H1 (cell line): ENCODE results near the gene SLC5A9. TPM values are rescaled to one million over a fixed set of nuclear protein-coding genes. Genes with fewer than 3 reads are reported as not detected.

Experiments used
- CTCF ChIA-PET: fragments of 300-600 bp; sonication (Branson Sonifier 250); formaldehyde crosslinking; loops from one replicate; lab custom pipeline; 2021; ENCODE audit not compliant: partially characterized antibody; lab: Charles Lee
- POLR2A ChIA-PET: fragments of 300-600 bp; sonication (Branson Sonifier 250); formaldehyde crosslinking; loops from one replicate; lab custom pipeline; 2021; ENCODE audit warnings: inconsistent platforms; ENCODE audit not compliant: partially characterized antibody; lab: Charles Lee
- DNase-seq, 2 experiments: peaks; one replicate each; pipeline versions ENCODE4 v3.0.0 to v3.0.0-alpha.2; 2010 to 2022; ENCODE audit warnings: low spot score in 2 of 2, low read depth in 1 of 2, mixed read lengths in 1 of 2
- FAIRE-seq: peaks from 2 replicates; lab custom pipeline; 2011; peaks lifted over from hg19 to GRCh38; lab: Jason Lieb, UNC
- H2AFZ ChIP-seq: 2 replicates; pipeline ENCODE4 v1.8.1; 2012; ENCODE audit warnings: low read length, inconsistent platforms
- H2AK5ac ChIP-seq: 2 replicates; pipeline ENCODE4 v1.6.1; 2013; ENCODE audit warnings: low read depth, low read length
- H2BK120ac ChIP-seq: replicated peaks from 2 replicates; pipeline ENCODE3; 2013; ENCODE audit warnings: low read depth, low read length, inconsistent platforms
- H2BK12ac ChIP-seq: 2 replicates; pipeline ENCODE4 v1.6.1; 2013; ENCODE audit warnings: low read depth, low read length
- H2BK15ac ChIP-seq: 2 replicates; pipeline ENCODE4 v1.6.1; 2013; ENCODE audit warnings: low read length
- H2BK20ac ChIP-seq: 2 replicates; pipeline ENCODE4 v1.6.1; 2013; ENCODE audit warnings: low read length
- H2BK5ac ChIP-seq: 2 replicates; pipeline ENCODE4 v1.6.1; 2013; ENCODE audit warnings: low read depth, low read length
- H3K14ac ChIP-seq: 2 replicates; pipeline ENCODE4 v1.6.1; 2013; ENCODE audit warnings: inconsistent platforms; ENCODE audit not compliant: insufficient read length
- H3K18ac ChIP-seq: 2 replicates; pipeline ENCODE4 v1.6.1; 2013; ENCODE audit warnings: low read length; ENCODE audit errors: extremely low read depth
- H3K23ac ChIP-seq: 2 replicates; pipeline ENCODE4 v1.6.1; 2013; ENCODE audit warnings: inconsistent platforms; ENCODE audit not compliant: insufficient read length
- H3K23me2 ChIP-seq: 2 replicates; pipeline ENCODE4 v1.6.1; 2013; ENCODE audit warnings: low read depth, low read length
- H3K27ac ChIP-seq: 2 replicates; pipeline ENCODE4 v1.6.1; 2011; ENCODE audit warnings: low read depth, low read length, inconsistent platforms
- H3K27me3 ChIP-seq, 4 experiments: replicated peaks in 1 of 4; 1 replicate in 1 of 4; 2 replicates in 3 of 4; pipeline versions ENCODE4 v1.6.1 to v1.8.1; 2011 to 2013; ENCODE audit warnings: low read length in 3 of 4, mild to moderate bottlenecking in 3 of 4, inconsistent platforms in 2 of 4, mixed read lengths in 2 of 4, moderate library complexity in 1 of 4; ENCODE audit not compliant: control insufficient read depth in 3 of 4, insufficient read depth in 3 of 4; ENCODE audit errors: extremely low read depth in 1 of 4
- H3K36me3 ChIP-seq, 4 experiments: 2 replicates each; pipeline versions ENCODE4 v1.6.1 to v1.8.1; 2011 to 2013; ENCODE audit warnings: mild to moderate bottlenecking in 4 of 4, low read length in 3 of 4, moderate library complexity in 2 of 4, control low read depth in 1 of 4, inconsistent platforms in 1 of 4; ENCODE audit not compliant: insufficient read depth in 4 of 4, control insufficient read depth in 2 of 4
- H3K4ac ChIP-seq: replicated peaks from 2 replicates; pipeline ENCODE3; 2013; ENCODE audit warnings: low read length, low read depth, mixed read lengths, inconsistent platforms; ENCODE audit not compliant: insufficient read length
- H3K4me1 ChIP-seq, 4 experiments: replicated peaks in 1 of 4; 1 replicate in 1 of 4; 2 replicates in 3 of 4; pipeline versions ENCODE4 v1.6.1 to v1.8.1; 2011 to 2013; ENCODE audit warnings: low read length in 3 of 4, inconsistent platforms in 2 of 4, mixed read lengths in 1 of 4; ENCODE audit not compliant: insufficient read depth in 4 of 4, control insufficient read depth in 3 of 4
- H3K4me2 ChIP-seq, 2 experiments: 2 replicates each; pipeline versions ENCODE4 v1.6.1 to v1.8.1; 2011 to 2013; ENCODE audit warnings: low read depth in 2 of 2, low read length in 2 of 2, control low read depth in 1 of 2, inconsistent platforms in 1 of 2, mild to moderate bottlenecking in 1 of 2; ENCODE audit not compliant: insufficient read depth in 1 of 2
- H3K4me3 ChIP-seq, 4 experiments: fragments of 200-600, 300-600 bp in 1 of 4; sonication (generic), shearing (Covaris generic), sonication (Bioruptor Twin) in 1 of 4; 2 replicates each; pipeline versions ENCODE4 v1.5.1 to v1.8.1; 2011 to 2016; ENCODE audit warnings: low read length in 4 of 4, low read depth in 3 of 4, control low read depth in 2 of 4, inconsistent platforms in 2 of 4, mild to moderate bottlenecking in 2 of 4, mixed read lengths in 1 of 4, moderate library complexity in 1 of 4; ENCODE audit not compliant: insufficient read depth in 2 of 4; ENCODE audit errors: extremely low read depth in 1 of 4
- H3K56ac ChIP-seq: replicated peaks from 2 replicates; pipeline ENCODE3; 2013; ENCODE audit warnings: low read depth, mild to moderate bottlenecking, mixed read lengths, low read length, inconsistent platforms; ENCODE audit not compliant: insufficient read length
- H3K79me1 ChIP-seq: 2 replicates; pipeline ENCODE4 v1.6.1; 2013; ENCODE audit warnings: low read depth, low read length, control low read depth
- H3K79me2 ChIP-seq, 2 experiments: 2 replicates each; pipeline versions ENCODE4 v1.6.1 to v1.8.1; 2012 to 2013; ENCODE audit warnings: low read length in 2 of 2, mild to moderate bottlenecking in 2 of 2, inconsistent platforms in 1 of 2; ENCODE audit not compliant: insufficient read depth in 2 of 2, control insufficient read depth in 1 of 2
- H3K9ac ChIP-seq, 4 experiments: replicated peaks in 1 of 4; 1 replicate in 1 of 4; 2 replicates in 3 of 4; pipeline versions ENCODE4 v1.6.1 to v1.8.1; 2011 to 2013; ENCODE audit warnings: low read depth in 3 of 4, low read length in 3 of 4, control low read depth in 2 of 4, mild to moderate bottlenecking in 2 of 4, moderate library complexity in 2 of 4, inconsistent platforms in 1 of 4; ENCODE audit errors: extremely low read depth in 1 of 4
- H3K9me3 ChIP-seq, 2 experiments: 2 replicates each; pipeline versions ENCODE4 v1.6.1 to v1.8.1; 2012 to 2013; ENCODE audit warnings: mild to moderate bottlenecking in 2 of 2, moderate library complexity in 2 of 2, control low read depth in 1 of 2, inconsistent platforms in 1 of 2, low read depth in 1 of 2, low read length in 1 of 2, mixed read lengths in 1 of 2; ENCODE audit not compliant: insufficient read depth in 2 of 2
- H4K20me1 ChIP-seq, 2 experiments: replicated peaks in 1 of 2; 2 replicates each; pipeline versions ENCODE3 to v1.8.1; 2011 to 2013; ENCODE audit warnings: inconsistent platforms in 2 of 2, low read length in 2 of 2, mild to moderate bottlenecking in 1 of 2; ENCODE audit not compliant: insufficient read depth in 2 of 2, control insufficient read depth in 1 of 2
- H4K5ac ChIP-seq: 2 replicates; pipeline ENCODE4 v1.6.1; 2013; ENCODE audit warnings: low read length, low read depth, mixed read lengths, inconsistent platforms; ENCODE audit not compliant: insufficient read length
- H4K8ac ChIP-seq: 2 replicates; pipeline ENCODE4 v1.8.0; 2013; ENCODE audit warnings: mild to moderate bottlenecking, moderate library complexity, low read length, inconsistent platforms; ENCODE audit not compliant: insufficient read depth; ENCODE audit errors: extremely low read depth
- H4K91ac ChIP-seq: replicated peaks from 2 replicates; pipeline ENCODE3; 2013; ENCODE audit warnings: low read length, mixed read lengths, inconsistent platforms; ENCODE audit not compliant: insufficient read length
- CHD1 ChIP-seq: IDR thresholded peaks from 2 replicates; pipeline ENCODE4 v1.6.1; 2012; ENCODE audit warnings: low read depth, low read length, improper control_type of control experiment
- JUN ChIP-seq: IDR thresholded peaks from 2 replicates; pipeline ENCODE4 v1.6.1; 2011; ENCODE audit warnings: low read depth, mild to moderate bottlenecking, improper control_type of control experiment, low read length
- SUZ12 ChIP-seq: fragments of 200-600 bp; sonication (generic); IDR thresholded peaks from 2 replicates; pipeline ENCODE4 v1.6.1; 2012; ENCODE audit warnings: mild to moderate bottlenecking, inconsistent platforms, low read length, moderate library complexity, mixed read lengths
- WGBS, 2 experiments: shearing (Covaris generic) in 1 of 2; methylation state at CpG; one replicate each; pipeline versions ENCODE4 v1.1.6 to v1.1.7; 2013 to 2015; ENCODE audit warnings: low lambda C conversion rate in 2 of 2, mixed read lengths in 2 of 2, inconsistent platforms in 1 of 2, low coverage in 1 of 2, missing lambda C conversion rate in 1 of 2; ENCODE audit not compliant: insufficient replicate concordance in 2 of 2, insufficient coverage in 1 of 2, insufficient read length in 1 of 2; ENCODE audit errors: extremely low coverage in 1 of 2, missing lambda C conversion rate in 1 of 2; 5-methylcytosine and 5-hydroxymethylcytosine counted together
- polyA plus RNA-seq, 7 experiments: library from polyadenylated mRNA; depleted of rRNA in 3 of 7; stranded (reverse) in 5 of 7; unstranded in 2 of 7; fragments of >200 nt in 5 of 7; fragments of 200-250 nt in 2 of 7; gene quantifications; 1 replicate in 5 of 7; 2 replicates in 1 of 7; 4 replicates in 1 of 7; pipeline versions ENCODE4 v1.2.1 to v1.2.3, GENCODE V29; 2011 to 2013; ENCODE audit warnings: missing spikeins in 2 of 7, mixed read lengths in 2 of 7
- total RNA-seq: library from RNA; stranded (reverse); fragmentation: NEBNext Ultra II Directional; extraction: Animal tissue kit (Norgen Biotek cat#: 25700); gene quantifications from 2 replicates; pipeline ENCODE4 v1.2.1, GENCODE V29; 2021

The SLC5A9 gene
- total and polyA plus RNA-seq, 2 of the 8 experiments (the other 6 are each of a cell fraction or from before 2014, with no cell fraction given): 0.03 TPM; not detected in 1

GRCh38 chr1:48232722-48233121 lies 10.2 kb downstream of the SLC5A9 start:
- Histone ChIP-seq H3K23me2 (no peaks in the 10 kb centered on the region), H3K56ac (no peak overlapping the region), H2BK5ac (no peak overlapping the region), H3K14ac (no peak overlapping the region), H2AK5ac (no peak overlapping the region), H3K9me3 (no peaks in the 10 kb centered on the region), H3K27ac (no peak overlapping the region), H3K36me3 (no peaks in the 10 kb centered on the region), H2BK12ac (no peak overlapping the region), H4K91ac (no peak overlapping the region), H4K8ac (no peak overlapping the region), H2BK15ac (no peak overlapping the region), H3K9ac (no peak overlapping the region), H2BK20ac (no peak overlapping the region), H4K5ac (no peak overlapping the region), H2BK120ac (no peak overlapping the region), H3K27me3 (no peaks in the 10 kb centered on the region), H3K18ac (no peak overlapping the region), H3K4me1 (no peaks in the 10 kb centered on the region), H4K20me1 (no peaks in the 10 kb centered on the region), H3K79me2 (no peaks in the 10 kb centered on the region), H3K4me3 (no peak overlapping the region), H3K79me1 (no peaks in the 10 kb centered on the region), H3K4me2 (no peak overlapping the region), H3K4ac (no peak overlapping the region), H2AFZ (no peak overlapping the region), H3K23ac (no peak overlapping the region)
- FAIRE-seq: no peak
- ChIA-PET CTCF (no interaction called here), POLR2A (no interaction called here)
- WGBS, 2 experiments: no CpG with 5 or more reads among the region's 1 CpG
- no peak for DNase-seq
- TF ChIP-seq SUZ12 (no peak), JUN (no peak), CHD1 (no peak)
